ENCODE measurements around the gene BORCS8.
A peak's percentile ranks its signal among the peaks of the same experiment; 100 is the strongest.

Gene BORCS8

DNA sequence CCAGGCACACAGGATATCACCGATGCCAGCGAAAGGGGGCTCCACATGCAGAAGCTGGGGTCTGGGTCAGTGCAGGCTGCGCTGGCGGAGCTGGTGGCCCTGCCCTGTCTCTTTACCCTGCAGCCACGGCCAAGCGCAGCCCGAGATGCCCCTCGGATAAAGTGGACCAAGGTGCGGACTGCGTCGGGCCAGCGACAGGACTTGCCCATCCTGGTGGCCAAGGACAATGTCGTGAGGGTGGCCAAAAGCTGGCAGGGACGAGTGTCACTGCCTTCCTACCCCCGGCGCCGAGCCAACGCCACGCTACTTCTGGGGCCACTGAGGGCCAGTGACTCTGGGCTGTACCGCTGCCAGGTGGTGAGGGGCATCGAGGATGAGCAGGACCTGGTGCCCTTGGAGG lies 27.0 kb upstream of the BORCS8 start:
- no peak overlapping the region for H3K4me3 ChIP-seq (ENCODE audit: low read depth, low read length)
- DNase-seq = no peak
- no peaks in the 10 kb centered on the region for H3K36me3 ChIP-seq
- no peaks in the 10 kb centered on the region; the same call in 1 of the 2 replicates for H3K9me3 ChIP-seq
- no peak for TF ChIP-seq CTCF (IDR thresholded peaks at IDR 0.05; ENCODE audit: low read depth, low read length)
- H3K27me3 ChIP-seq = peaks cover 3% of the 10 kb centered on the region
- H3K4me1 ChIP-seq = no peaks in the 10 kb centered on the region

- TF ChIP-seq CTCF (IDR thresholded peaks at IDR 0.05; ENCODE audit: low read depth, low read length) = peak; percentile 34
- no peaks in the 10 kb centered on the region for H3K4me1 ChIP-seq
- H3K9me3 ChIP-seq = no peaks in the 10 kb centered on the region; the same call in 1 of the 2 replicates
- DNase-seq = no peak
- H3K36me3 ChIP-seq = no peaks in the 10 kb centered on the region
- H3K27me3 ChIP-seq = peaks cover 19% of the 10 kb centered on the region
- H3K4me3 ChIP-seq (ENCODE audit: low read depth, low read length) = no peak overlapping the region
Observed at GRCh38 chr19:19217099-19217498, 25.1 kb upstream of the BORCS8 start.

GRCh38 chr19:19215792-19216191 lies 23.8 kb upstream of the BORCS8 start:
- no peak for TF ChIP-seq CTCF (IDR thresholded peaks at IDR 0.05; ENCODE audit: low read depth, low read length)
- Histone ChIP-seq H3K4me3 (ENCODE audit: low read depth, low read length) (no peak overlapping the region), H3K27me3 (peaks cover 29% of the 10 kb centered on the region), H3K4me1 (no peaks in the 10 kb centered on the region), H3K36me3 (no peaks in the 10 kb centered on the region), H3K9me3 (no peaks in the 10 kb centered on the region; the same call in 1 of the 2 replicates)
- DNase-seq = no peak

GRCh38 chr19:19214892-19215291 lies 22.9 kb upstream of the BORCS8 start:
- Histone ChIP-seq H3K4me1 (no peaks in the 10 kb centered on the region), H3K27me3 (peaks cover 29% of the 10 kb centered on the region), H3K36me3 (no peaks in the 10 kb centered on the region), H3K4me3 (ENCODE audit: low read depth, low read length) (no peak overlapping the region), H3K9me3 (no peaks in the 10 kb centered on the region; the same call in 1 of the 2 replicates)
- TF ChIP-seq CTCF (IDR thresholded peaks at IDR 0.05; ENCODE audit: low read depth, low read length) = no peak
- no peak for DNase-seq

- H3K9me3 ChIP-seq = no peaks in the 10 kb centered on the region; the same call in 1 of the 2 replicates
- no peak for DNase-seq
- peaks cover 29% of the 10 kb centered on the region for H3K27me3 ChIP-seq
- H3K36me3 ChIP-seq = no peaks in the 10 kb centered on the region
- no peaks in the 10 kb centered on the region for H3K4me1 ChIP-seq
- TF ChIP-seq CTCF (IDR thresholded peaks at IDR 0.05; ENCODE audit: low read depth, low read length) = no peak
- H3K4me3 ChIP-seq (ENCODE audit: low read depth, low read length) = no peak overlapping the region
Observed at GRCh38 chr19:19214159-19214490, 22.2 kb upstream of the BORCS8 start.

GRCh38 chr19:19213426-19214158 lies 21.6 kb upstream of the BORCS8 start:
- Histone ChIP-seq H3K27me3 (peaks cover 29% of the 10 kb centered on the region), H3K4me1 (no peaks in the 10 kb centered on the region), H3K36me3 (no peaks in the 10 kb centered on the region), H3K9me3 (no peaks in the 10 kb centered on the region; the same call in 1 of the 2 replicates), H3K4me3 (ENCODE audit: low read depth, low read length) (no peak overlapping the region)
- TF ChIP-seq CTCF (IDR thresholded peaks at IDR 0.05; ENCODE audit: low read depth, low read length) = no peak
- no peak for DNase-seq

All from BE2C (cell line).